Stimulated activated CD4-positive, alpha-beta T cell treated with anti-CD3 and anti-CD28 coated beads, Interleukin-12 subunit alpha, Interleukin-12 subunit beta, amount 100 ng/mL, for 48 hours (primary cell): ENCODE results near the gene KRTAP22-1.

Experiments
- DNase-seq, 3 donors: peaks; one replicate each; pipeline ENCODE4 v3.0.0-alpha.2; 2020; ENCODE audit warnings: low read depth in 2 of 3, low spot score in 1 of 3

KRTAP22-1 gene

GRCh38 chr21:30600787-30601186 is at the start of gene KRTAP22-1:
TSS of gene KRTAP22-1 (plus strand) at chr21:30601087.
- DNase-seq, result no peak

- DNase-seq, result no peak
Observed at GRCh38 chr21:30552782-30553181, 48.1 kb upstream of the KRTAP22-1 start.

GRCh38 chr21:30555095-30555494 is 45.8 kb upstream of the KRTAP22-1 start:
- no peak for DNase-seq

- no peak for DNase-seq
Observed at GRCh38 chr21:30561264-30561895, 39.5 kb upstream of the KRTAP22-1 start, which contains the start of gene KRTAP19-7. TSS of gene KRTAP19-7 (minus strand) at chr21:30561314. CDS start at chr21:30561289, 25 bp downstream.

GRCh38 chr21:30561957-30562356 is 38.9 kb upstream of the KRTAP22-1 start:
- DNase-seq, result no peak

GRCh38 chr21:30563072-30563471 is 37.8 kb upstream of the KRTAP22-1 start:
- no peak for DNase-seq

GRCh38 chr21:30563630-30564029 is 37.3 kb upstream of the KRTAP22-1 start:
- no peak for DNase-seq

GRCh38 chr21:30567617-30568016 is 33.3 kb upstream of the KRTAP22-1 start:
- DNase-seq, result no peak

GRCh38 chr21:30577766-30578165 is 23.1 kb upstream of the KRTAP22-1 start:
- no peak for DNase-seq

GRCh38 chr21:30579346-30579745 is 21.5 kb upstream of the KRTAP22-1 start:
- DNase-seq, result no peak

- no peak for DNase-seq
Observed at GRCh38 chr21:30580132-30580531, 20.8 kb upstream of the KRTAP22-1 start.

GRCh38 chr21:30582870-30583269 is 18.0 kb upstream of the KRTAP22-1 start:
- DNase-seq, result no peak

GRCh38 chr21:30590297-30590696 is 10.6 kb upstream of the KRTAP22-1 start, which contains the start of gene KRTAP22-2:
TSS of gene KRTAP22-2 (minus strand) at chr21:30590397.
- DNase-seq, result no peak

- no peak for DNase-seq
Observed at GRCh38 chr21:30592140-30592539, 8.7 kb upstream of the KRTAP22-1 start, which contains the start of gene KRTAP6-3. TSS of gene KRTAP6-3 (plus strand) at chr21:30592440. CDS start at chr21:30592446, 6 bp downstream.

GRCh38 chr21:30598802-30599201 is 2.1 kb upstream of the KRTAP22-1 start, which contains the start of gene KRTAP6-2:
TSS of gene KRTAP6-2 (minus strand) at chr21:30598902. CDS start at chr21:30598874, 28 bp downstream.
- DNase-seq, result no peak

GRCh38 chr21:30605968-30606367 is 5.1 kb downstream of the KRTAP22-1 start:
- DNase-seq, result no peak

- no peak for DNase-seq
Observed at GRCh38 chr21:30612132-30612531, 11.2 kb downstream of the KRTAP22-1 start.

- DNase-seq, result no peak
Observed at GRCh38 chr21:30613836-30614235, 12.9 kb downstream of the KRTAP22-1 start, which contains the start of gene KRTAP6-1. TSS of gene KRTAP6-1 (minus strand) at chr21:30613930. CDS start at chr21:30613904, 26 bp downstream.

- no peak for DNase-seq
Observed at GRCh38 chr21:30615199-30615598, 14.3 kb downstream of the KRTAP22-1 start.

- no peak for DNase-seq
Observed at GRCh38 chr21:30616125-30616524, 15.2 kb downstream of the KRTAP22-1 start, which contains the start of gene KRTAP20-1. TSS of gene KRTAP20-1 (plus strand) at chr21:30616425. CDS start at chr21:30616455, 30 bp downstream.

GRCh38 chr21:30620080-30620479 is 19.2 kb downstream of the KRTAP22-1 start:
- DNase-seq, result no peak

- no peak for DNase-seq
Observed at GRCh38 chr21:30620522-30620921, 19.6 kb downstream of the KRTAP22-1 start, which contains the start of gene KRTAP20-4. TSS of gene KRTAP20-4 (plus strand) at chr21:30620627.

GRCh38 chr21:30623362-30623761 is 22.5 kb downstream of the KRTAP22-1 start:
- DNase-seq, result no peak
